DOHH2 (cell line): Measurements from ENCODE around the gene DNAAF3.

ENCODE experiments used
- H3F3A ChIP-seq: fragments of 200-600 bp; sonication (generic), shearing (Covaris generic); 2 replicates; pipeline ENCODE4 v1.6.0; 2016; ENCODE audit warnings: antibody characterized with exemption, mild to moderate bottlenecking; ENCODE audit not compliant: control insufficient read depth, insufficient read depth
- H3K27ac ChIP-seq: fragments of 200-600 bp; sonication (generic); 2 replicates; pipeline ENCODE4 v1.5.1; 2014; ENCODE audit warnings: low read depth, mild to moderate bottlenecking, low read length, moderate library complexity
- H3K27me3 ChIP-seq: fragments of 200-600 bp; sonication (generic); 2 replicates; pipeline ENCODE4 v1.6.1; 2014; ENCODE audit warnings: mild to moderate bottlenecking, low read length, mixed read lengths; ENCODE audit not compliant: control insufficient read depth
- H3K36me3 ChIP-seq: fragments of 200-600 bp; sonication (generic); 2 replicates; pipeline ENCODE4 v1.6.1; 2014; ENCODE audit warnings: mild to moderate bottlenecking, low read length, moderate library complexity, mixed read lengths; ENCODE audit not compliant: control insufficient read depth
- H3K4me1 ChIP-seq: fragments of 200-600 bp; sonication (generic); 2 replicates; pipeline ENCODE4 v1.6.1; 2014; ENCODE audit warnings: mild to moderate bottlenecking, low read length, mixed read lengths; ENCODE audit not compliant: control insufficient read depth
- H3K4me2 ChIP-seq: fragments of 200-600 bp; sonication (generic); 2 replicates; pipeline ENCODE4 v1.6.0; 2014; ENCODE audit warnings: mild to moderate bottlenecking, low read length, moderate library complexity
- H3K4me3 ChIP-seq: fragments of 200-600 bp; sonication (generic); 2 replicates; pipeline ENCODE4 v1.5.1; 2014; ENCODE audit warnings: mild to moderate bottlenecking, low read length, mixed read lengths
- H3K79me2 ChIP-seq: fragments of 200-600 bp; sonication (generic); 2 replicates; pipeline ENCODE4 v1.6.1; 2014; ENCODE audit warnings: mild to moderate bottlenecking, low read length, mixed read lengths; ENCODE audit not compliant: control insufficient read depth
- H3K9me2 ChIP-seq: fragments of 200-600 bp; sonication (generic); replicated peaks from 2 replicates; pipeline ENCODE4 v1.6.1; 2014; ENCODE audit warnings: mild to moderate bottlenecking, low read length, mixed read lengths; ENCODE audit not compliant: control insufficient read depth
- H3K9me3 ChIP-seq: fragments of 200-600 bp; sonication (generic); 2 replicates; pipeline ENCODE4 v1.6.1; 2014; ENCODE audit warnings: antibody characterized with exemption, low read length, mixed read lengths; ENCODE audit not compliant: control insufficient read depth, insufficient read depth
- H4K20me1 ChIP-seq: fragments of 200-600 bp; sonication (generic); 2 replicates; pipeline ENCODE4 v1.6.0; 2014; ENCODE audit warnings: low read depth, mild to moderate bottlenecking, antibody characterized with exemption, low read length, moderate library complexity; ENCODE audit not compliant: control insufficient read depth, insufficient read depth
- CTCF ChIP-seq: fragments of 200-600 bp; sonication (generic); IDR thresholded peaks from one replicate; pipeline ENCODE4 v1.5.1; 2014; ENCODE audit warnings: antibody characterized with exemption, mild to moderate bottlenecking, low read depth, low read length; ENCODE audit not compliant: poor library complexity, severe bottlenecking
- EZH2phosphoT487 ChIP-seq: fragments of 200-600 bp; sonication (generic); IDR thresholded peaks from 2 replicates; pipeline ENCODE4 v1.6.1; 2017; ENCODE audit warnings: borderline replicate concordance, mild to moderate bottlenecking, antibody characterized with exemption, low read length, moderate library complexity, mixed read lengths

The DNAAF3 gene

GRCh38 chr19:55147545-55148251 lies 18.7 kb downstream of the DNAAF3 start:
- Histone ChIP-seq H3K9me3 (peaks cover 16% of the 10 kb centered on the region), H3K9me2 (no peaks in the 10 kb centered on the region), H3K27me3 (peaks cover 14% of the 10 kb centered on the region), H3K79me2 (no peaks in the 10 kb centered on the region), H3F3A (peaks cover 15% of the 10 kb centered on the region), H4K20me1 (no peaks in the 10 kb centered on the region), H3K4me2 (no peak overlapping the region), H3K27ac (no peak overlapping the region), H3K4me3 (no peak overlapping the region), H3K4me1 (peaks cover 22% of the 10 kb centered on the region), H3K36me3 (peaks cover 5% of the 10 kb centered on the region; the same call in 1 of the 2 replicates)
- TF ChIP-seq EZH2phosphoT487 (no peak), CTCF (no peak)

- no peak overlapping the region for H3K4me3 ChIP-seq
- H4K20me1 ChIP-seq, result no peaks in the 10 kb centered on the region
- H3K79me2 ChIP-seq, result no peaks in the 10 kb centered on the region
- H3F3A ChIP-seq, result peaks cover 6% of the 10 kb centered on the region
- no peak for TF ChIP-seq CTCF
- TF ChIP-seq EZH2phosphoT487, result no peak
- peaks cover 14% of the 10 kb centered on the region for H3K27me3 ChIP-seq
- peaks cover 7% of the 10 kb centered on the region for H3K9me3 ChIP-seq
- H3K4me1 ChIP-seq, result peaks cover 13% of the 10 kb centered on the region
- H3K27ac ChIP-seq, result no peak overlapping the region
- H3K4me2 ChIP-seq, result peak overlapping the region; percentile 21; the same call in 1 of the 2 replicates
- H3K9me2 ChIP-seq, result no peaks in the 10 kb centered on the region
- peaks cover 5% of the 10 kb centered on the region; the same call in 1 of the 2 replicates for H3K36me3 ChIP-seq
Measured at GRCh38 chr19:55146705-55147273, 19.6 kb downstream of the DNAAF3 start.

GRCh38 chr19:55146078-55146704 lies 20.2 kb downstream of the DNAAF3 start:
- no peak overlapping the region for H3K27ac ChIP-seq
- H3K4me2 ChIP-seq, result peak overlapping the region; percentile 21; the same call in 1 of the 2 replicates
- H3K9me3 ChIP-seq, result peaks cover 1% of the 10 kb centered on the region
- no peaks in the 10 kb centered on the region for H3K79me2 ChIP-seq
- H3K36me3 ChIP-seq, result no peaks in the 10 kb centered on the region
- no peak for TF ChIP-seq EZH2phosphoT487
- peak; percentile 65 for TF ChIP-seq CTCF
- no peaks in the 10 kb centered on the region for H4K20me1 ChIP-seq
- H3K9me2 ChIP-seq, result no peaks in the 10 kb centered on the region
- H3F3A ChIP-seq, result no peaks in the 10 kb centered on the region
- H3K4me1 ChIP-seq, result peaks cover 8% of the 10 kb centered on the region
- peaks cover 14% of the 10 kb centered on the region for H3K27me3 ChIP-seq
- no peak overlapping the region for H3K4me3 ChIP-seq
